ENCODE data around the gene CPHXL2. TPM values are rescaled to one million over a fixed set of nuclear protein-coding genes. Genes with fewer than 3 reads are reported as not detected.
A peak's percentile ranks its signal among the peaks of the same experiment; 100 is the strongest.

CPHXL2 gene
- total RNA-seq, 4 donors from 2014 or later, result not detected

DNA sequence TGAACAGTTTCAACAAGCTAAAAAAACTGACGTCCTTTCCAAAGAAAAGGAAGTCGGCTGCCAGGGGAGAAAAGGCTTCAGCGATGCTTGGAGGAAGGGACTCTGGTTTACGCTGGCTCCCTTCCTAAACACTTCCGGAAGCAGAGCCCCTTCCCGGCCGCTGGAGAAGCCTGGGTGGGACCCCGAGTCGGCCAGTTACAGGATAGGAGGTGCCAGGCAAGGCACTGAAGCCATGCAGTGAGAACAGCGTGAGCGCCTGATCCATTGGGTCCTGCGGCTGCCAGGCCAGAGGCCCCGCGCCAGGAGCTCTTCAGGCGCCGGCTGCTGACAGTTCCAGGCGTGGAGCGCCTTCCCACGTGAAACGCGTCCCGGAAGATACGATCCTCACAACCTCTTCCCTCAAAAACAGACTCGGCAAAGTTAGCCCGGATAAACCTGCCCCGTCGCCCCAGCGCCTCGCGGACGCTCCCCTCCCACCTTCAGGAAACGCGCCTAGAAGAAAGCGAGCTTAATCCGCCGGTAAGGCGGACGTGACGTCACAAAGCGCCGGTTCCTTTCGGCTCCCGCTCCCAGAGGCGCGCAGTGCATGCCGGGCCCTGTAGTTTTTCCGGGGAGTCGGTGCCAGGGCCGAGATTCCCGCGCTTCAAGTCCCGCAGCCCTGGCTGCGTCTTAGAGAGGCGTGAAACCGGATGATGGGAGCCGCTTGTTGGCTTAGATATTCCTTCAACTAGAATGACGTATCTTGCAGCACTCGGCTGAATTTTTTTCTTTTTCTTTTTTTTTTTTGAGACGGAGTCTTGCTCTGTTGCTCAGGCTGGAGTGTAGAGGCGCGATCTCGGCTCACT, 53.8 kb downstream of the CPHXL2 start, which contains the start of gene ADAT1:
TSS of gene ADAT1 (minus strand) at position 521 of the 845 bp plus-strand sequence. CDS start 2,482 bp downstream, outside the sequence.
- Histone ChIP-seq H3K36me3 (peaks cover 0 to 40% of the 10 kb centered on the region in 2 donors), H3K27ac (peak within 1 kb of the TSS; percentile 86 to 93 (median 90)), H3K4me3 (peak within 1 kb of the TSS; percentile 71 to 86 (median 78)), H3K9me3 (no peaks in the 10 kb centered on the region), H3K4me1 (peaks cover 19 to 20% of the 10 kb centered on the region in 2 donors), H3K27me3 (no peaks in the 10 kb centered on the region)
- DNase-seq (peak; percentile 97), ATAC-seq (peak; percentile 95 to 98)
- intact Hi-C loops (cut with DNase I; ENCODE audit: low total_unique reads) (loop anchor here (1.0 to 2.0 kb wide), 6 partner anchors 24 to 474 kb away; partner anchors contain the start of genes GABARAPL2, KARS1, TERF2IP and TMEM170A), in situ Hi-C loops (cut with MboI; ENCODE audit: low sequenced_read_pairs in 4 of 4) (loop anchor here in 1 of 4 donors (10.0 to 25.0 kb wide), 2 partner anchors 58 to 1564 kb away; partner anchors contain the start of genes GABARAPL2, MON1B and SYCE1L)
- TF ChIP-seq POLR2A (IDR thresholded peaks at IDR 0.05), result peak; percentile 85 to 86
- TF ChIP-seq, protein P1, sequence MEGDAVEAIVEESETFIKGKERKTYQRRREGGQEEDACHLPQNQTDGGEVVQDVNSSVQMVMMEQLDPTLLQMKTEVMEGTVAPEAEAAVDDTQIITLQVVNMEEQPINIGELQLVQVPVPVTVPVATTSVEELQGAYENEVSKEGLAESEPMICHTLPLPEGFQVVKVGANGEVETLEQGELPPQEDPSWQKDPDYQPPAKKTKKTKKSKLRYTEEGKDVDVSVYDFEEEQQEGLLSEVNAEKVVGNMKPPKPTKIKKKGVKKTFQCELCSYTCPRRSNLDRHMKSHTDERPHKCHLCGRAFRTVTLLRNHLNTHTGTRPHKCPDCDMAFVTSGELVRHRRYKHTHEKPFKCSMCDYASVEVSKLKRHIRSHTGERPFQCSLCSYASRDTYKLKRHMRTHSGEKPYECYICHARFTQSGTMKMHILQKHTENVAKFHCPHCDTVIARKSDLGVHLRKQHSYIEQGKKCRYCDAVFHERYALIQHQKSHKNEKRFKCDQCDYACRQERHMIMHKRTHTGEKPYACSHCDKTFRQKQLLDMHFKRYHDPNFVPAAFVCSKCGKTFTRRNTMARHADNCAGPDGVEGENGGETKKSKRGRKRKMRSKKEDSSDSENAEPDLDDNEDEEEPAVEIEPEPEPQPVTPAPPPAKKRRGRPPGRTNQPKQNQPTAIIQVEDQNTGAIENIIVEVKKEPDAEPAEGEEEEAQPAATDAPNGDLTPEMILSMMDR (IDR thresholded peaks at IDR 0.05 in 4 of 5, conservative IDR thresholded peaks at IDR 0.05 in 1 of 5), result peak in 1 of 5 experiments; percentile 3

GRCh38 chr16:75621170-75621477, 55.7 kb downstream of the CPHXL2 start:
- peaks cover 0 to 40% of the 10 kb centered on the region in 2 donors for H3K36me3 ChIP-seq
- intact Hi-C loops (cut with DNase I; ENCODE audit: low total_unique reads), result no loop called here
- DNase-seq (no peak), ATAC-seq (no peak)
- no peak overlapping the region for H3K4me3 ChIP-seq
- peaks cover 18 to 20% of the 10 kb centered on the region in 2 donors for H3K4me1 ChIP-seq
- no peak for TF ChIP-seq POLR2A (IDR thresholded peaks at IDR 0.05)
- TF ChIP-seq, protein P1 (IDR thresholded peaks at IDR 0.05 in 4 of 5, conservative IDR thresholded peaks at IDR 0.05 in 1 of 5), result no peak
- no peak overlapping the region for H3K27ac ChIP-seq
- in situ Hi-C loops (cut with MboI; ENCODE audit: low sequenced_read_pairs in 4 of 4), result loop anchor here in 1 of 4 donors (10.0 to 25.0 kb wide), 2 partner anchors 56 to 1566 kb away; partner anchors contain the start of genes GABARAPL2, MON1B and SYCE1L
- H3K27me3 ChIP-seq, result no peaks in the 10 kb centered on the region
- H3K9me3 ChIP-seq, result no peaks in the 10 kb centered on the region

DNA sequence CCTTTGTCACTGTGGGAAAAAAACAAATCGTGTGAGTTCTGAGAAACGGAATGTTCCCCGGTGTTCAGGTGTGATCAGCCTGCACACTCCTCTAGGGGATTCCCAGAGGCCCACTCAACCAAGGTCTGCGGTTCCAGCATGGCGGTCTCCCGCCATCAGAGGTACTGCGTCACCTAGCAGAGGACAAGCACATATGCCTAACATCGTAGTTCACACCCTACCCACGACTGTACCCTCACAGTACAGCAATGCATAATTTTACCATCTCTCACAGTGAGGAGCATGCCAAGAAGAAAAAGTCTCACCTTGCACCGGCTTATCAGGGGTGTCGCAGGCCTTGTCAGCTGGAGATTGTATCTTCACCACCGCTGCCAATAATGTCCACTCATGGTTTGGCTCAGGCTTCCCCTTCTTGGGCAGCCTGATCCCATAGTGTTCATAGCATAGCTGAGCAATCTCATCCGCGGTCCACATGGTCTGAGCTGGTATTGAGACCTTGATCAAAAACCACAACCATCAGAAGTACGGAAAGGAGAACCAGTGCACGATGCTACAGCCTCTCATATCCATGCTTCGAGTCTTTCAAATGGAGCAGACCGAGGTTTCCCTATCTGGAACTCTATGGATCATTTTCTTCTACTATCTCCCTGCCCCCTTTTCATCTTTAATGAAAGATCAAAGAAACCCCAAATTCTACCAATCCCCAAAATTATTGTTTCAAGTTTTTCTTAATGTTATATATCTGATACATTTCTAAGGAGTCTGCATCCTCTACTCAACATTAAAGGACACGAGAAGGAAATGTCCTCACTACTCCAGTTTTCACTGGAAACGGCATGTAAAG, 56.3 kb downstream of the CPHXL2 start:
- TF ChIP-seq, protein P1 (IDR thresholded peaks at IDR 0.05 in 4 of 5, conservative IDR thresholded peaks at IDR 0.05 in 1 of 5), result no peak
- no peak for TF ChIP-seq POLR2A (IDR thresholded peaks at IDR 0.05)
- Histone ChIP-seq H3K36me3 (peaks cover 3 to 40% of the 10 kb centered on the region in 2 donors), H3K4me1 (peaks cover 18 to 20% of the 10 kb centered on the region in 2 donors), H3K27me3 (no peaks in the 10 kb centered on the region), H3K9me3 (no peaks in the 10 kb centered on the region), H3K27ac (no peak overlapping the region), H3K4me3 (no peak overlapping the region)
- intact Hi-C loops (cut with DNase I; ENCODE audit: low total_unique reads), result no loop called here
- DNase-seq (no peak), ATAC-seq (no peak)
- in situ Hi-C loops (cut with MboI; ENCODE audit: low sequenced_read_pairs in 4 of 4), result loop anchor here in 1 of 4 donors (10.0 to 25.0 kb wide), 2 partner anchors 56 to 1567 kb away; partner anchors contain the start of genes GABARAPL2, MON1B and SYCE1L

DNA sequence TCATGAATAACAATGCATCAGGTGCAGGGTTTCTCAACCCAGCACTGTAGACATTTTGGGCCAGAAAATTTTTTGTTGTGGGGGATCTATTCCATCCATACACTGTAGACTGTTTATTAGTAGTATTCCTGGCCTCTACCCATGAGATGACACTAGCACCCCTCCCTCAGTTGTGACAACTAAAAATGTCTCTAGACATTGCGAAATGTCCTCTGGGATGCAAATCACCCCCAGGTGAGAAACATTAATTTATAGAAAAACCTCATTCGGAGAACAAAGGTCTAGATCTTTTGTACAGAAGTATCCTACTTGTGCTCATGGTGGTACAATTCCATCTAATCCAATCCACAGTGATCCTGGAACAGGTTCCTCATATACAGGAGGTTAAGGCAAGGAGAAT, 58.0 kb downstream of the CPHXL2 start:
- intact Hi-C loops (cut with DNase I; ENCODE audit: low total_unique reads), result loop anchor here (5.0 kb wide), 1 partner anchor 36 kb away; no protein-coding TSS in a partner anchor
- ATAC-seq, result no peak

More for the DNA sequence above, 58.0 kb downstream of the CPHXL2 start:
- Histone ChIP-seq H3K4me1 (peaks cover 18 to 20% of the 10 kb centered on the region in 2 donors), H3K9me3 (no peaks in the 10 kb centered on the region), H3K27me3 (no peaks in the 10 kb centered on the region), H3K4me3 (no peak overlapping the region), H3K27ac (no peak overlapping the region), H3K36me3 (peaks cover 3 to 51% of the 10 kb centered on the region in 2 donors)
- TF ChIP-seq, protein P1 (IDR thresholded peaks at IDR 0.05 in 4 of 5, conservative IDR thresholded peaks at IDR 0.05 in 1 of 5), result no peak
- no peak for TF ChIP-seq POLR2A (IDR thresholded peaks at IDR 0.05)
- in situ Hi-C loops (cut with MboI; ENCODE audit: low sequenced_read_pairs in 4 of 4), result loop anchor here in 1 of 4 donors (25.0 kb wide), 1 partner anchor 1569 kb away; the partner anchor contains the start of genes MON1B and SYCE1L
- DNase-seq, result no peak

All from gastrocnemius medialis (tissue), 4 donors.